Fibroblast of villous mesenchyme (primary cell): ENCODE measurements around the gene STK11IP. TPM values are rescaled to one million over a fixed set of nuclear protein-coding genes. Genes with fewer than 3 reads are reported as not detected.
A peak's percentile ranks its signal among the peaks of the same experiment; 100 is the strongest.

Experiments
- DNase-seq: peaks from one replicate; pipeline ENCODE4 v3.0.0-alpha.2; 2010; ENCODE audit warnings: low read depth
- H3K4me3 ChIP-seq: 2 replicates; pipeline ENCODE4 v1.5.1; 2011; ENCODE audit warnings: low read depth, mild to moderate bottlenecking, low read length
- CTCF ChIP-seq: IDR thresholded peaks from 2 replicates; pipeline ENCODE4 v1.5.1; 2012; ENCODE audit warnings: low read depth, mild to moderate bottlenecking, low read length; ENCODE audit not compliant: insufficient read depth
- total RNA-seq: library from RNA; depleted of rRNA; stranded (reverse); fragments of >200 nt; gene quantifications from 2 replicates; pipeline ENCODE4 v1.2.3, GENCODE V29; 2012

The STK11IP gene
- total RNA-seq, 1 donor = 16.4 TPM

- peak; percentile 28 for DNase-seq
- H3K4me3 ChIP-seq = no peak overlapping the region
- TF ChIP-seq CTCF = no peak
Measured at GRCh38 chr2:219661197-219661954, 63.7 kb downstream of the STK11IP start.

GRCh38 chr2:219661955-219662395 lies 64.3 kb downstream of the STK11IP start:
- TF ChIP-seq CTCF = no peak
- DNase-seq = peak; percentile 45
- H3K4me3 ChIP-seq = no peak overlapping the region

- H3K4me3 ChIP-seq = no peak overlapping the region
- DNase-seq = no peak
- TF ChIP-seq CTCF = no peak
Measured at GRCh38 chr2:219662566-219662965, 64.9 kb downstream of the STK11IP start.

GRCh38 chr2:219663116-219663762 lies 65.6 kb downstream of the STK11IP start:
- TF ChIP-seq CTCF = no peak
- DNase-seq = no peak
- no peak overlapping the region for H3K4me3 ChIP-seq

GRCh38 chr2:219664041-219664440 lies 66.4 kb downstream of the STK11IP start:
- no peak for TF ChIP-seq CTCF
- no peak for DNase-seq
- H3K4me3 ChIP-seq = no peak overlapping the region

- peak; percentile 47 for DNase-seq
- H3K4me3 ChIP-seq = no peak overlapping the region
- TF ChIP-seq CTCF = no peak
Measured at GRCh38 chr2:219664944-219665343, 67.3 kb downstream of the STK11IP start.
